IPS DF 4.7 (cell line): ENCODE measurements around the gene SLC25A42.

ENCODE experiments used
- DNase-seq: peaks from one replicate; pipeline ENCODE4 v3.0.0-alpha.2; 2013; ENCODE audit warnings: low spot score; ENCODE audit errors: extremely low read depth

SLC25A42 gene

DNA sequence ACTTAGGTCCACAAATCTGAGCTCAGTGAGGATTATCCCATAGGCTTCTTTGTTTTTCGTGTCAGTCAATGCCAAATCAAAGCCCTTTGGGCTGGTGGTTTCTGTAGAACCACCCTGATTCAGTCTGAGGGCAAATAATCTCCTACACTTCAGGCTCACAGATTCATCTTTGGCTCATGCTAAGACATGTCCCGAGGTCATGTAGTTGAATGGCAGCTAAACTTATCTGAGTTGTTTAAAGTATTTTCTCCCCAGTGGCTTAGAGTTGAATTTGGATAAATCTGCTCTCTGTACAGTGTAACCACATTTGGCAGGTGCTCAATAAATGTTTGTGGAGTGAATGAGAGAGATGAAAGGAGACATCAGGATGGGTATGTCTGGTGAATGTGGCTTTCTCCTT, 13.1 kb upstream of the SLC25A42 start:
- DNase-seq = no peak

DNA sequence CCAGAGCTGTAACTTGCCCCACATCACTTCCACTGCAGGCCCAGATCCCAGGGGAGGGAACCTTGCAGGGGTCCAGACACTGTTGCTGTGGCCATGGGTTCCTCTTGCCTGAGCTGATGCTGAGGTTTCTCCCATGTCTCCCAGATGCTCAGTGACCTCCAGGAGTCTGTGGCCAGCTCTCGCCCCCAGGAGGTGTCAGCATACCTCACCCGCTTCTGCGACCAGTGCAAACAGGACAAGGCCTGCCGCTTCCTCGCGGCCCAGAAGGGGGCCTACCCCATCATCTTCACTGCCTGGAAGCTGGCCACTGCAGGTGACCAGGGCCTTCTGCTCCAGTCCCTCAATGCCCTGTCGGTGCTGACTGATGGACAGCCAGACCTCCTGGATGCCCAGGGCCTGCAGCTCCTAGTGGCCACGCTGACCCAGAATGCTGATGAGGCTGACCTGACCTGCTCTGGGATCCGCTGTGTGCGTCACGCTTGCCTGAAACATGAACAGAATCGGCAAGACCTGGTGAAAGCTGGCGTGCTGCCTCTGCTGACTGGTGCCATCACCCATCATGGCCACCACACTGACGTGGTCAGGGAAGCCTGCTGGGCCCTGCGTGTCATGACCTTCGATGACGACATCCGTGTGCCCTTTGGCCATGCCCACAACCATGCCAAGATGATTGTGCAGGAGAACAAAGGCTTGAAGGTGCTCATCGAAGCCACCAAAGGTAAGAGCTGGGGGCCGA, 12.1 kb upstream of the SLC25A42 start:
- DNase-seq = no peak

DNA sequence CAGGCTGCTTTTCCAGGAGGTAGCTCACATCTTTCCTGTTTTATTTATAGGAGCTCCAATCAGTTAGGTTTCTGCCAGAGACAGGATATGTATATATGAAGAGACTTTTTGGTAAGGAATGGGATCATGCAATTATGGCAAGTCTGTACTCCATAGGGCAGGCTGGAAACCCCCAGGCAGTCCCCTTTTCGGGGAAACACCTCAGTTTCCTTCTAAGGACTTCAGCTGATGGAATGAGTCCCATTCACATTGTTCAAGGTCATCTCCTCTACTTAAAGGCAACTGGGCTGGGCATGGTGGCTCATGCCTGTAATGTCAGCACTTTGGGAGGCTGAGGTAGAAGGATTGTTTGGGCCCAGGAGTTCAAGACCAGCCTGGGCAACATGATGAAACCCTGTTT, 10.9 kb upstream of the SLC25A42 start:
- no peak for DNase-seq

DNA sequence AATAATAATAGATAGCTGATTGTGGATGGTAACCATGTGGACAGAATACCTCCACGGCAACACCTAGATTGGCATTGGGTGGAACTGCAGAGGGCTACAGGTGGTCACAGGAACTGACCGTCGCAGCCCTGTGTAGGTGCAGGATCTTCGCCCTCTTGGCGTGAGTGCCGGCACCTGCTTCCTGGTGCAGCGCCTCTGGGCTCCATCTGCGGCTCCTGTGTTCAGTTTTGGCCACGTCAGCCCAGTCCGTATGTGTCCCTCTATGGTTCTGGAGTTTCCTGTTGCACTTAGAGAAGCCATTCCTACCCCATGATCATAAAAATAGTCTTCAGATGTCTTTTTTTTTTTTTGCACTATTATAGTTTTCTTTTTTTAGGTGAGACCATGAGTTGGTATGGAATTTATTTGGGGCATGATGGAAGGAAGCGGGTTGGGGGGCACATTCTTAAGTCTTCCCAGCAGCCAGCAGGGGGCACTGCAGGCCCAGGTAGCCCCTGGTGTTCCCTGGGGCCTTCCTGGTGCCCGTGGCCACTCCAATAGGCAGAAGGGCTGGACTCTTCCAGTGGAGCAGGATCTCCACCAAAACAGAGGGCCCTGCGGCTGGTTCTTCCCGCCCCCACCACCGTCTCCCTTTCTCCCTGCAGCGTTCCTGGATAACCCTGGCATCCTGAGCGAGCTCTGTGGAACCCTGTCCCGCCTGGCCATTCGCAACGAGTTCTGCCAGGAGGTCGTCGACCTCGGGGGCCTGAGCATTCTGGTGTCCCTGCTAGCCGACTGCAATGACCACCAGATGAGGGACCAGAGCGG, 10.1 kb upstream of the SLC25A42 start:
- DNase-seq = no peak

DNA sequence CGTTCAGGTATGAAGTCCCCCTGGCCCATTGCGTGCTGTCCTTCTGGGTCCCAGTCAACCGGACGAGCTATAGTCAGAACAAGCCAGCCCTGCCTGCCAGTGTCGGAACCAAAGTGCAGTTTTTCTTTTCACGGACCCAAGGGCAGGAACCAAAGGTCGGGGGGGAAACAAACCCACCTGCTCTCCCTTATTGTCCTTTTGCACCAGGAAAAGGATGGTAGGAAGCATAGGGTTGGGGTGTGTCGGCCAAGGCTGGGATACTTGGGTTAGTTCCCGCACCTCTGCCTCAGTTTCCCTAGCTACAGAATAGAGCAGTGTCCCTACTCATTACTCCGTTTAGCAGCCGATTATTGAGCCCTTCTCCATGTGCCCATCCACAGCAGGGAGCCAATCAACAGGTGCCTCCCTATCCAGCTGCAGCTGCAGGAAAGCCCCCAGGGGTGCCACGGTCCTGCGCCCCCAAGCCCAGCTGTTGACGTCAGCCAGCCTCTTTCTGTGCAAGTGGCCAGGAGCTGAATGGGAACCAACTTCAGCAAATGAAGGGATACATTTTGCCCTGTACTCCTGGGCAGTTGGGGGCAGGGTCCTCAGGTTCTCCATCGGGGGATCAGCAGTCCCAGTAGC, 9.4 kb upstream of the SLC25A42 start:
- no peak for DNase-seq

DNA sequence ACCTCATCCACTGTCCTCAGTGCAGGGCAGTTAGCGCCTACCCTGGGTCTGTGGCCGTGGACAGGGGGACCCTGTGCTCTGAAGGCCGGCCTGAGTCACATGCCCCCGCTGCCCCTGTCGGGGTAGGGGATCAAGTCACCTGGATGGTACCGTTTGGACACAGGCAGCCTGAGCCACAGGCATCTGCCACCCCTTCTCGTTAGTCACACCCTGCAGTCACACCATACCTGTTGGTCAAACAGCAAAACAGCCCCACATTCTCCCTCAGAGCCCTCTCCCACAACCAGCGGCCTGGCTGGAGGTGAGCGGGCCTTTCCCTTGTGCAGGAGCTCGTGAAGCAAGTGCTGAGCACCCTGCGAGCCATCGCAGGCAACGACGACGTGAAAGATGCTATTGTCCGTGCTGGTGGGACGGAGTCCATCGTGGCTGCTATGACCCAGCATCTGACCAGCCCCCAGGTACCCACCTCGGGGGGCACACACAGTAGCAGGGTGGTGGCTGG, 8.8 kb upstream of the SLC25A42 start:
- DNase-seq = no peak

DNA sequence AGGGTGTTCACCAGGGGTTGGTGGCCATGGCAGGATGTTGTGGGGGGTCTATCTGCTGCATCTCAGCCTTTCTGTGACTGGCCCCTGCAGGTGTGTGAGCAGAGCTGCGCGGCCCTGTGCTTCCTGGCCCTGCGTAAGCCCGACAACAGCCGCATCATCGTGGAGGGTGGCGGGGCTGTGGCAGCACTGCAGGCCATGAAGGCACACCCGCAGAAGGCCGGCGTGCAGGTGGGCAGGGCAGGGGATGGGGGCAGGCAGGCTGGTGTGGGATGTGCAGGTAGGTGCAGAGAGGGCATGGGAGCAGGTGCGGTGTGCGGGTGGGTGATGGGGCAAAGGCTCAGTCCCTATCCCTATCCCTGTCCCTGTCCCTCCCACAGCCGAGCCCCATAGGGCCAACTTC, 8.1 kb upstream of the SLC25A42 start:
- no peak for DNase-seq

DNA sequence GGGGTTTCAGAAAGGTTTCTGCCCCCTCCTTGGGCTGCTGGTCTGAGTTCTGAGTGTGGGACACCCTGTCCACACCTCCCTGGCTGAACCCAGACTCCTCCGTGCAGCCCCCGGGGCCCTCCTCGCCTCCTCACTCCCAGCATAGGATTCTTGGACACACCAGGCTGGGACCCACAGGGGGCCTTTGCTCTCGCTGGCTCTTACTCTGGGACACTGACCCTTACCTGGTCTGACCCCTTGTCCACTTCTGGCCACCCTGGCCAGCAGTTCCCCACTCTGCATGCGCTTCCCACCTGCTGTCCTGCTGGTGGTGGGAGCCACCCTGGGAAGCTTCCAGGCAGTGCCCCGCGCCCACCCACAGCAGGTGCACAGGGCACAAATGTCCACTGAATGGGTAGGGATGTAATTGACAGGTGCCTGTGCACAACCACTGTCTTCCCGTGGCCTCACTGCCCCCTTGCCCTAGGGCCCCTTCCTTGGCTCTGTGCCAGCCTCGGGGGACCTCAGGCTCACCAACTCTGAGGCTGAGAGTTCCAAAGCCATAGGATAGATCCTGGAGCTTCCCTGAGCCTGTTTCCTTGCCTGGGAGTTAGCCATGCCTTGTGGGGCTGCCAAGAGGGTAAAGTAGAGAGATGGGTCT, 7.0 kb upstream of the SLC25A42 start:
- no peak for DNase-seq

DNA sequence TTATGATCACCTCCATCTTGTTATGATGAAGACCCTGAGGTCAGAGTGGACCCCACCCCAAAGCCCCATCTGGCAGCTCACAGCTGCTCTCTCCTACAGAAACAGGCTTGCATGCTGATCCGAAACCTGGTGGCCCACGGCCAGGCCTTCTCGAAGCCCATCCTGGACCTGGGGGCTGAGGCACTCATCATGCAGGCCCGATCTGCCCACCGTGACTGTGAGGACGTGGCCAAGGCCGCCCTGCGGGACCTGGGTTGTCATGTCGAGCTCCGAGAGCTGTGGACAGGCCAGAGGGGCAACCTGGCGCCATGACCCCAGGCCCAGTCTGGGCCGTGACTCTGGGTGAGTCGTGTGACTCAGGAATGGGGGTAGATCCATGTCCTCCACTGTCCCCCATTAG, 6.5 kb upstream of the SLC25A42 start:
- DNase-seq = no peak

DNA sequence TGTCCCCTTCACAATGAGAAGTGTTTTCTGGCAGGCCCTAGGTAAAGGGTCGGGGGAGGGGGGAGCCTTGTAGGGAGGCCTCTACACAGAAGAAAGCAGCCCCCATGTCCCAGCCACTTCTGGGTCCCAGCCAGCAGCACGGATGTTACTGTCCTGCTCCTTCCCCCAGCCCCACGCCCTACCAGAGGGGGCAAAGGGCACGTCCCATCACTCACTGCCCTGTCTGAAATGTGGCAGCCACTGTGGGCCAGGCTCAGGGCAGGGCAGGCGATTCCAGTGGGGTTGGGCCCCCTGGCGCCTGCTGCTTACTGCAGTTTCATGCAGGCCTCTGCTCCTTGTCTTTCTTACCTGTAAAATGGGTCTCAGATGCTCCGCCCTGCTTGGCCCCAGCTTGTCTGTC, 6.1 kb upstream of the SLC25A42 start:
- DNase-seq = no peak

DNA sequence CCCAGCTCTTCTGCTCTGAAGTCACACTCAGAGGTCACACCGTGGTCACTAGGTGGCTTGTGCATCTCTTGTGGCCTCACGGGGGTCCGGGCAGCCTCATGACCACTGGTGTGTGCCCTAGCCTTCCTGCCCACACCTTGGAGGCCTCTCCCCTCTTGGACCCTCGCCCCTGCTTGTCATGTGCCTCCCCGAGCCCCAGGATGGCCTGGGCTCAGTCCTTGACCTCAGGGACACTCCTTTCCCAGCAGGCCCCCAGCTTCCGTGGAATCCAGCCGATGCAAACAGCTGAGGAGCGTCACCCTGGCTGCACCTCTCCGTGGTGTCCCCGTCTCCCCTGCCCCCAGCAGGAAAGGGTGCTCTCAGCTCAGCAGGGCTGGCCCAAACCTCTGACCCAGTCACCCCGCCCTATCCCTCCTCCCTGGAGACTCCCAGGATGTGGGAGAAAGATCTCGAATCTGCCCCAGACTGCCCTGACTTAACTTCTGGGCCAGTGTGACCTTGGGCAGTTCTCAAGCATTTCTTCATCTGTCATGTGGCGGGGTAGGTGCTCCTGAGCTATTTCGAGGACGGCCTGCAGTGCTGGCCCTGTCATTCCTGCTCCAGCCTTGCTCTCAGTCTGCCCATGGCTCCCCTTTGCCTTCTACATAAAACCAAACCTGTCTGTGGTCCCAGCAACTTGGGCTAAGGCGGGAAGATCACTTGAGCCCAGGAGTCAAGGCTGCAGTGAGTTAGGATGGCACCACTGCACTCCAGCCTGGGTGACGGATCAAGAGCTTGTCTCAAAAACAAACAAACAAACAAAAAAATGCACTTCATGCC, 4.6 kb upstream of the SLC25A42 start:
- no peak for DNase-seq

DNA sequence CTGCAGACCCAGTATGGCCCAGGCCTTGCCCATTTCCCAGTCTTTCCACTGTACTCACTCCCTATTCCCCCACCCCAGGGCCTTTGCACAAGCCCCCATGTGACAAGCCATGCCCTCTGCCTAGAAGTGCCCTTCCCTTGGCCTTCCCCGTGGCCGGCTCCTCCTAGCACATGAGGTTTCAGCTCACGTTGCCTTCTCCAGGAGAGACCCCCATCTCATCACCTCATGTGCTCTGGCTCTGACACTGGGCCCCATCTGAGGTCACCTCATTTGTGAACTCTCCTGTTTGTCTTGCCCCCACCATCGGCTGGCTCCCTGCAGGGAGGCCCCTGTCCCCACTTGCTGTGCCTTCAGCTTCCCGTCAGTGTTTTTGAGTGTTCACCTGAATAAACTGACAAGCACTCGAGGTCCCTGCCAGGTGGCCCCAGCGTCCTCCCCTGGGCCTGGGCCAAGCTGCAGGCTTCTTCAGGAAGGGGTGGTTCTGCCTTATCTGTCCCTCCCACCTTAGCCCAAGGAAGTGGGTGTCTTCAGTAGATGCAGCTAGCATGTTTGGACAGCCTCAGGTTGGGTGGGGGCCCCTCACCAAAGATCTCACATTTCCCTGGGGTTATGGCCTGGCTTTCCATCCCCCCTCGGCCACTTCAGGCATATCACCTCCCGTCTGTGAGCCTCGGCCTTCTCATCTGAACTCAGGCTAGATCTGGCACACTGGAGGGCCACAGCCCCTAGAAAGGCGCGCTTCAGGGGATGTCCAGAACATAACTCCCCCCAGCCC, 3.8 kb upstream of the SLC25A42 start:
- DNase-seq = no peak

DNA sequence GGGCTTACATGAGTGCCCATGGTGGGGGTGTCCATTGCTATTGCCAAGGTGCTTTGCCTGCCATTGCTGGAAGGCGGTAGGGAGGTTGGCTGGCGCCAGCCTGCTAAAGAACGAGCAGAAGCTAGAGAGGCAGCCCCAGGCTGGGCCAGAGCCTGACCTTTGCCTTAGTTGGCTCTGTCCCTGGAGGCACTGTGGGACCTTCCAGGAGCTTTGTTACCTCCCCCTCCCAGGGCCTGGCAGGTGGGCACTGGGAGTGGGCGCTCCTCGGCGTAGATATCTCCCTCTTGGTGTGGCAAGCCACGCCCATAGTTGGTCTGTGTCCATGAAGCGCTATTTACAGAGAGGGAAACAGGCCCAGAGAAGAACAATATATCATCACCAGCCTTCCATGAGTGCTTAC, 2.3 kb upstream of the SLC25A42 start:
- DNase-seq = no peak

DNA sequence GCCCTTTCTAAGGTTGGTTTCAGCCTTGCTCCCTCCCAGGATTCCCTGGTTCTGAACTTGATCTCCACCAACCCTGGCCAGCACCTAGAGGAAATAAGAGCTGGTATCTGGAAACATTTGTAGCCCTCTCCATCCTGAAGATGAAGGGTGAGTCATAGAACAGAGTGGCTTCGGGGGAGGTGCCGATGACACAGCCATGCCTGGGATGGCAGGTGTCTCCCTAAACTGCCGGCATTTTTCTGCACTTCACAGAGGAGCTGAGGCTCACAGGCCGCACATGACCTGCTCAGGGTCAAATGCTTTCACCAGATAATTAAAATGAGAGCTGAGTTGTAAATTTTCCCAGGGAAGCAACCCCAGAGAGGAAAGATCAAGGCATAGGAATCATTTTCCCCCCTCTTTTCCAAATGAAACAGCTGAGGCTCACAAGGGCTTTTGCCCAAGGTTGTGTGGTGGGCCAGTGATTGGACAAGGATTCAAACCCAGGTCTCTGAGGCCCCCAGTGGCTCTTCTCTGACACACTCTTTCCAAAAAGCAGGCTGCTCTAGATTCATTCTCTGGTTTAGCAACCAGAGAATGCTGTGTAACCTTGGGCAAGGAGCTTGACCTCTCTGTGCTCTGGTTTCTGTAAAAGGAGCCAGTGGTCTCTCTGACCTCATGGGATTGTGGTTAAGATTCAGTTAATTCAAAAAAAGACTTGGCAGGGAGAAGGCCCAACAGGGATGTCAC, 1.2 kb upstream of the SLC25A42 start:
- no peak for DNase-seq

DNA sequence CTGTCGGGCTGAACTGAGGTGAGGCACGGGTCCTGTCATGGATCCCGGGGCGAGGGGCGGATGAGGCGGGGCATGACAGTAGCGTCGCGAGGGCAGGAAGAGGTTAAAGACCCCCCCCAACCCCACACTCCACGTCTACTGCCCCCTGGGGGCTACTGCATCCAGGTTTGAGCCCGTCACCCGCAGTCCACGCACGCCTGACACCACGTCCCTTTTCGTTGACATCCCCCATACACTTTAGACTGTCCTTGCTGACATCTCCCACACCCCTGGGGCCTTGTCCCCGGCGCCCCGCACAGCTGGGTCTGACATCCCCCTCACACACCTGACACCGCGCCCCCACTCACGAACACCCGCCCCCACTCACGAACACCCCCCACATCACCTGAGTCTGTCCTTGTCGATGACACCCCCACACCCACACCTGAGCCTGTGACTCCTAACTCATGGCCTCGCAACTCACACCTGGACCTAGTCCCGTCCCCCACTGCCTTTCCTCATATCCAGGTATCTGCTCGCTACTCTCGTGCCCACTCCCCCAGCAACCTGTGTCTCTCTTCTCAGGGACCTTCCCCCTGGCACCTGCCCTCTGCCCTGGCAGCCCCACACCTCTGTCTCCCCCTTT, 416 bp downstream of the SLC25A42 start:
- no peak for DNase-seq

DNA sequence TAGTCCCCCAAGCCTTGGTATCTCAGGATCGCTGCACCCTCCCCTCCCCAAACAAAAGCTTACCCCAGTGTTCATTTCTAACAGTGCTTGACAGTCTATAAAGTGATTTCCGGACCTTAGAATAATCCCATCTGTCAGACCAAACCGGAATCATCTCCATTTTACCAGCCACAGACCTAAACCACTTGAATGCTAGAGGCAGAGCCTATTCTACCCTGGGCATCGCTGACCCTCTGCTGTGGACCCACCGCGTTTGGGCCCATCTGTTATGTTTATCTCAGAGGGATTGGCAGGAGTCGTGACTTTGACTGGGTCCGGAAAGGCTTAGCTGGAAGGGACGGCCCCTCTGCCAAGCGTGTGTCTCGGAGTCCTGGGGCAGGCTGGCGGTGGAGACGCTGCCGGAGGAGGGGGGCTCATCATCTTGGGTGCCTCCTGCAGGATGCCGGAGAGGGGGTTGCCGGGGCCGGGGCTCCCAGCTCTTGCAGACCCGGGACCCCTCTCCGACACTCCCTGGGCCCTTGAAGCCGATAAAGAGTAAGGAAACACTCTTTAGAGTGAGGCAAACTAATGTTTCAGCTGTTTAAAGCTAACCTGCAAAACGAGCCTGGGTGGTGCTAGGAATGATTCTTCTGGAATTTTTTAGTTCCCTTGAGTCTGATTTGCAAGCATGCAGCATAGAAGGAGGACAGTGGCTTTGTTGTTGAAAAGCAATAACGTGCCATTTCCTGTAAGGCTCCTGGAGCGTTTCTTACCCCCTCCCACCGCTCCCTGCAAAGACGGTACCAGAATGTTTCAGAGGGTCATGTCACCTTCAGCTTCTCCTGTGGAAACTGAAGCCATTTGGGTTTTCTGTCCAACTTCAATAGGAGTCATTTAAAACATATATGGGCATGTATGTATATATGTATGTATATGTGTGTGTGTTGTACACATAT, 1.3 kb downstream of the SLC25A42 start:
- DNase-seq = no peak

DNA sequence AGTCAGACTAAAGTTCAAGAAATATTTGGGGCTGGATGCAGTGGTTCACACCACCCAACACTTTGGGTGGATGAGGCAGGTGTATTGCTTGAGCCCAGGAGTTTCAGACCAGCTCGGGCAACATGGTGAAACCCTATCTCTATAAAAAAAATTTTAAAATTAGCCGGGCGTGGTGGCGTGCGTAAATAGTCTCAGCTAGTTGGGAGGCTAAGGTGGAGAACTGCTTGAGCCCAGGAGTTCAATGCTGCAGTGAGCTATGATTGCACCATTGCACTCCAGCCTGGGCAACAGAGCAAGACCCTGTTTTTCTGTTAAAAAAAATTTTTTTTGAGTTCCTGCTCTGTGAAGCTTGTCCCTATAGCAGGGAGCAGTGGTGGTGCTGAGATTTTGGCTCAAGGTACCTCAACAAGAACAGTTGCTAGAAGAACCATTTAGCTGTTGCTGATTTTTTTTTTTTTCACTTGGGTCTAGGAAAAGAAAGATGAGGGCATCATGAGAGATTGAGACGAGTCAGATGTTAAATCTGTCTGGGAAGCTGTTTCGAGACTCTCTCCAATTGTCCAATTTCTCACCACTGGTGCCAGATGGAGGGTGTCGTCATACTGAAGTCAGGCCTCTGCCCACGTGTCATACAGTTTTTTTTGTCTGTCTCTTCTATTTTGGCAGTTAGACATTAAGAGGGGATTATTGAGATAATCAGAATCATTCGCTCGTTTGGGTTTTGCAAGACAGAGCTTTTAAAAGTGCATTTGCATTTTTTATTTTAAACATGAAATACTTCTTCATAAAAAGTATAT, 3.7 kb downstream of the SLC25A42 start:
- DNase-seq = no peak
